Left lung (tissue), 10 donors: Measurements from ENCODE around the gene ASIC2. TPM values are rescaled to one million over a fixed set of nuclear protein-coding genes. Genes with fewer than 3 reads are reported as not detected.
"Not testable (repeated sequence)": the region's sequence is repeated elsewhere in the genome, so short reads cannot be mapped to it uniquely, and the experiment has no call there.

Experiments used
- ATAC-seq: fragments of 200-7000 bp; cut with Tn5 transposase; one replicate; pipeline ENCODE4 v1.9.1; 2020; ENCODE audit warnings: moderate library complexity
- DNase-seq, 4 donors: peaks; one replicate each; pipeline ENCODE4 v3.0.0-alpha.2; 2013 to 2020
- H3K27ac ChIP-seq, 2 donors: fragments of 200-600 bp; sonication (generic) in 1 of 2; one replicate each; pipeline versions ENCODE4 v1.5.0 to v1.8.0; 2020 to 2021
- H3K27me3 ChIP-seq, 2 donors: fragments of 200-600 bp; sonication (generic) in 1 of 2; one replicate each; pipeline versions ENCODE4 v1.5.0 to v1.8.0; 2020 to 2021
- H3K36me3 ChIP-seq, 2 donors: fragments of 200-600 bp; sonication (generic) in 1 of 2; one replicate each; pipeline versions ENCODE4 v1.5.0 to v1.8.0; 2020 to 2021
- H3K4me1 ChIP-seq, 2 donors: fragments of 200-600 bp; one replicate each; pipeline ENCODE4 v1.8.0; 2021
- H3K4me3 ChIP-seq, 2 donors: fragments of 200-600 bp; sonication (generic) in 1 of 2; one replicate each; pipeline versions ENCODE4 v1.5.0 to v1.8.0; 2020 to 2021; ENCODE audit warnings: mild to moderate bottlenecking in 1 of 2
- H3K9me3 ChIP-seq, 2 donors: fragments of 200-600 bp; sonication (generic) in 1 of 2; one replicate each; pipeline versions ENCODE4 v1.5.0 to v1.8.0; 2020 to 2021
- CTCF ChIP-seq, 2 donors: fragments of 200-600 bp; sonication (generic) in 1 of 2; IDR thresholded peaks; one replicate each; pipeline versions ENCODE4 v1.5.0 to v1.8.0; 2021; ENCODE audit warnings: antibody characterized with exemption in 2 of 2
- intact Hi-C, 2 donors: fragments of 100-400 bp; cut with DNase I; formaldehyde crosslinking; loops; one replicate each; pipeline versions ENCODE4 v1.11.2 to v1.14.2; 2022
- polyA plus RNA-seq, 6 donors: library from polyadenylated mRNA; unstranded; fragments of 120-200 nt; gene quantifications; one replicate each; pipeline ENCODE4 v1.2.1, GENCODE V29; 2013; ENCODE audit not compliant: insufficient read length in 6 of 6
- total RNA-seq, 2 donors: library from RNA; stranded (reverse); fragmentation: NEBNext Ultra II Directional; extraction: Animal tissue kit (Norgen Biotek cat#: 25700); gene quantifications; one replicate each; pipeline ENCODE4 v1.2.1, GENCODE V29; 2021
- donor health status: DM: no; HTN: yes; CAD: no.
- donor health status: DM: no; HTN: no; CAD: no.

The ASIC2 gene
- total and polyA plus RNA-seq, 8 donors, result 0.08 to 0.59 (median 0.46) TPM

DNA sequence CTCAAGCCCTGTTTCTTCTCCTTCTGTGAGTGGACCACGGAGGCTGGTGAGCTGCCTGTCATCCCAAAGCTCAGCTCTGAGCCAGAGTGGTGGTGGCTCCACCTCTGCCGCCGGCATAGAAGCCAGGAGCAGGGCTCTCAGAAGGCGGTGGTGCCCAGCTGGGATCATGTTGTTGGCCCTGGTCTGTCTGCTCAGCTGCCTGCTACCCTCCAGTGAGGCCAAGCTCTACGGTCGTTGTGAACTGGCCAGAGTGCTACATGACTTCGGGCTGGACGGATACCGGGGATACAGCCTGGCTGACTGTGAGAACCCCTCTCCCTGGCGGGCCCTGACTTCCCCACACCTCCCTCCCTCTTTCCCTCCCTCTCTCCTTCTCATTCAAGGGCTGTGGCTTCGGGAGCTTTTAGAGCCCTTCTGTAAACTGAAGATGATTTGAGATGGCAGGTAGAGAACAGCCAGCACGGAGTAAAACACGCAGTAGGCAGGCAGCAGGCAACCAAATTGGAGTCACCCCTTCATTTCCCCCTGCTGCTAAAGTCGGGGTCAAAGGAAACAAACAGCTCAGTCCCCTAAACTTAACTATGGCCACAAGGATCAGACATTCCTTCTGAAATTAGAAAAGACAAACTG, 297.6 kb downstream of the ASIC2 start:
- Histone ChIP-seq H3K9me3 (no peaks in the 10 kb centered on the region), H3K36me3 (no peaks in the 10 kb centered on the region), H3K27ac (no peak overlapping the region), H3K27me3 (peaks cover 0 to 16% of the 10 kb centered on the region in 2 donors), H3K4me3 (no peak overlapping the region), H3K4me1 (peaks cover 0 to 7% of the 10 kb centered on the region in 2 donors)
- DNase-seq, result no peak
- TF ChIP-seq CTCF (IDR thresholded peaks at IDR 0.05), result no peak
- intact Hi-C loops, result no loop called here
- no peak for ATAC-seq

DNA sequence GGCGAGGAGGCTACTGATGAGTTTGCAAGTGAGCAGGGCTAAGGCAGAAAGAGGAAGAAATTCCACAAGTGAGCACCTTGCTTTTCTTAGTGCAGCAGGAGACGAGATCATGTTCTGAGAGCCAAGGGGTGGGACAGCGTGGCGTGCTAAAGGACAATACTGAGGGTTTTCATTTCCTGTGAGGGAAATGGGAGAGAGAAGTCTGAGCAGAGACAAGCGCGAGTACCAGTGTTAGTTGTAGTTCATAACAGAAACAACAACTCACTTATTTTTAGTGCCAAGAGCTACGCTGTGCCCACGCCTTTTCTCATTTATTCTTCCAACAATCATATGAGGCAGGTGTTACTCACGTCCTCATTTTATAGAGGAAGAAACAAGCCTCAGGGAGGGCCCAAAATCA, 299.1 kb downstream of the ASIC2 start:
- Histone ChIP-seq H3K4me3 (no peak overlapping the region), H3K9me3 (no peaks in the 10 kb centered on the region), H3K36me3 (no peaks in the 10 kb centered on the region), H3K4me1 (peaks cover 0 to 7% of the 10 kb centered on the region in 2 donors), H3K27me3 (peaks cover 0 to 9% of the 10 kb centered on the region in 2 donors), H3K27ac (no peak overlapping the region)
- TF ChIP-seq CTCF (IDR thresholded peaks at IDR 0.05), result no peak
- no peak for DNase-seq
- intact Hi-C loops, result no loop called here
- ATAC-seq, result no peak

DNA sequence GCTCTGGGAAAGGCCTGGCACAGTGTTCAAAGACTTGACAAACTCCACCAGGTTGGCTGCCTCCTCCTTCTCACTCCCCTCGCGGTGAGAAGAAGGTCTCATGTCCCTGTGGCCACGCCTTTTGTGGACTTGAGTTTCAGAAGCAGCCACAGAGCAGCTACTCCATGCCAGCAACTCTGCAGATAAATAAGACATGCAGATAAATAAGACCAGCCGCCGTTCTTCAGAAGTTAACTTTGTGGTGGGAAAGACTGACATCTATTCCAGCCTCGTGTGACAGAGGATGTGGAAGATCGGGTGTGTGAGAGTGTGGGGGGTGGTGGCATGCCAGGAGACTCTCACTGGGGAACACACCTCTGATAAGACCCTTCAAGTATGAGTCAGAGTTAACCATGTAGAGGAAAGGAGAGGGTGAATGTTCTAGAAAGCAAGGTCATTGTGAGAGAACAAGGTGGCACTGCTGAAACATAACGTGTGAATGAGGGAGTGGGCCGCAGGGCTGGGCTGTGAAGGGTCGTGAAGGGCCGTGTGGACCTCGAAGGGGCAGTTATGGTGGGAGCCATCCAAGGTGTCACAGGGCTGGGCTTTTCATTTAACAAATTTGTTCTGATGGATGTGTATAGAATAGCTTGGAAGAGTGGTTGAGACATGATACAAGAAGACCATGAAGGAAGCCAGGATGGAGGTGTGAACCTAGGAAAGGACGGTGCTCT, 300.6 kb downstream of the ASIC2 start:
- peaks cover 0 to 5% of the 10 kb centered on the region in 2 donors for H3K9me3 ChIP-seq
- peak; percentile 31 for ATAC-seq
- no peaks in the 10 kb centered on the region for H3K4me1 ChIP-seq
- no peak overlapping the region for H3K4me3 ChIP-seq
- no peaks in the 10 kb centered on the region for H3K27me3 ChIP-seq
- no peak overlapping the region for H3K27ac ChIP-seq
- no peak for TF ChIP-seq CTCF (IDR thresholded peaks at IDR 0.05)
- DNase-seq, result no peak
- intact Hi-C loops, result no loop called here
- no peaks in the 10 kb centered on the region for H3K36me3 ChIP-seq

- peaks cover 0 to 10% of the 10 kb centered on the region in 2 donors for H3K9me3 ChIP-seq
- H3K4me3 ChIP-seq, result no peak overlapping the region
- DNase-seq (no peak), ATAC-seq (no peak)
- no peaks in the 10 kb centered on the region for H3K36me3 ChIP-seq
- intact Hi-C loops, result no loop called here
- no peak for TF ChIP-seq CTCF (IDR thresholded peaks at IDR 0.05)
- H3K27ac ChIP-seq, result no peak overlapping the region
- H3K4me1 ChIP-seq, result no peaks in the 10 kb centered on the region
- H3K27me3 ChIP-seq, result no peaks in the 10 kb centered on the region
Measured at GRCh38 chr17:32988481-32989101, 304.5 kb downstream of the ASIC2 start.

GRCh38 chr17:32987868-32988267, 305.2 kb downstream of the ASIC2 start:
- H3K4me3 ChIP-seq, intact Hi-C loops, DNase-seq, ATAC-seq, H3K36me3 ChIP-seq, H3K27me3 ChIP-seq, H3K9me3 ChIP-seq, H3K27ac ChIP-seq, H3K4me1 ChIP-seq: not testable (repeated sequence)

DNA sequence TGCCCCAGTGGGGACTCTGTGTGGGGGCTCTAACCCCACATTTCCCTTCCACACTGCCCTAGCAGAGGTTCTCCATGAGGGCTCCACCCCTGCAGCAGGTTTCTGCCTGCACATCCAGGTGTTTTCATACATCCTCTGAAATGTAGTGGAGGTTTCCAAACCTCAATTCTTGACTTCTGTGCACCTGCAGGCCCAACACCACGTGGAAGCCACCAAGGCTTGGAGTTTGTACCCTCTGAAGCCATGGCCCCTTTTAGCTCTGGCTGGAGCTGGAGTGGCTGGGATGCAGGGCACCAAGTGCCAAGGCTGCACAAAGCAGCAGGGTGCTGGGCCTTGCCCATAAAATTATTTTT, 305.7 kb downstream of the ASIC2 start:
- ATAC-seq, H3K27me3 ChIP-seq, H3K4me1 ChIP-seq, intact Hi-C loops, H3K27ac ChIP-seq, DNase-seq, H3K4me3 ChIP-seq, H3K36me3 ChIP-seq: not testable (repeated sequence)
- peaks cover 0 to 14% of the 10 kb centered on the region in 2 donors for H3K9me3 ChIP-seq
